Small intestine (tissue), 16 donors: ENCODE data around the gene NDST3. TPM values are rescaled to one million over a fixed set of nuclear protein-coding genes. Genes with fewer than 3 reads are reported as not detected.

ENCODE experiments used
- DNase-seq, 2 donors: peaks; one replicate each; pipeline versions ENCODE4 v3.0.0 to v3.0.0-alpha.2; 2013
- FAIRE-seq: peaks from 2 replicates; lab custom pipeline; 2012; peaks lifted over from hg19 to GRCh38; lab: Jason Lieb, UNC
- H3K27ac ChIP-seq, 3 donors: one replicate each; pipeline ENCODE4 v1.5.1; 2013; ENCODE audit warnings: low read length in 2 of 3, mild to moderate bottlenecking in 2 of 3, control low read depth in 1 of 3, inconsistent platforms in 1 of 3, low read depth in 1 of 3, moderate library complexity in 1 of 3
- H3K27me3 ChIP-seq, 3 donors: one replicate each; pipeline ENCODE4 v1.6.1; 2013; ENCODE audit warnings: low read length in 3 of 3, inconsistent platforms in 1 of 3; ENCODE audit not compliant: control insufficient read depth in 3 of 3, insufficient read depth in 3 of 3
- H3K36me3 ChIP-seq, 3 donors: one replicate each; pipeline ENCODE4 v1.6.1; 2013; ENCODE audit warnings: low read length in 3 of 3, inconsistent platforms in 1 of 3, low read depth in 1 of 3, mild to moderate bottlenecking in 1 of 3, moderate library complexity in 1 of 3; ENCODE audit not compliant: control insufficient read depth in 3 of 3, insufficient read depth in 2 of 3
- H3K4me1 ChIP-seq, 3 donors: one replicate each; pipeline ENCODE4 v1.6.1; 2013; ENCODE audit warnings: low read length in 2 of 3, inconsistent platforms in 1 of 3, low read depth in 1 of 3, mild to moderate bottlenecking in 1 of 3, moderate library complexity in 1 of 3; ENCODE audit not compliant: control insufficient read depth in 3 of 3, insufficient read depth in 2 of 3
- H3K4me3 ChIP-seq, 3 donors: one replicate each; pipeline ENCODE4 v1.5.1; 2013; ENCODE audit warnings: low read length in 3 of 3, control low read depth in 1 of 3, inconsistent platforms in 1 of 3, low read depth in 1 of 3, mild to moderate bottlenecking in 1 of 3, moderate library complexity in 1 of 3
- H3K9me3 ChIP-seq, 2 donors: one replicate each; pipeline ENCODE4 v1.6.1; 2013; ENCODE audit warnings: low read depth in 1 of 2, low read length in 1 of 2; ENCODE audit not compliant: control insufficient read depth in 2 of 2, insufficient read depth in 1 of 2
- WGBS, 3 donors: extraction: QIAGEN DNeasy Blood & Tissue Kit; methylation state at CpG; one replicate each; pipeline ENCODE4 v1.1.7; 2013; 5-methylcytosine and 5-hydroxymethylcytosine counted together
- long read RNA-seq, 10 donors: transcript quantifications; one replicate each; lab custom pipeline, GENCODE V29; 2026
- polyA plus RNA-seq, 4 donors: library from polyadenylated mRNA; stranded (reverse) in 3 of 4; unstranded in 1 of 4; fragments of 200-250 nt in 3 of 4; fragments of 120-200 nt in 1 of 4; gene quantifications; one replicate each; pipeline versions ENCODE4 v1.2.1 to v1.2.3, GENCODE V29; 2013
- donor health status: healthy with polysubstance abuse.
- donor health status: control.
- donor health status: control.
- donor health status: Bipolar disorder and iron deficiency.
- donor health status: healthy.

The NDST3 gene
- under 1 TPM in 2 of 4 donors, not detected in 2; 0.07 to 0.77 TPM for polyA plus RNA-seq
- long read RNA-seq, donor 1, result 0 reads
- long read RNA-seq, donor 2, result 0 reads
- long read RNA-seq, donor 3, result 0 reads
- long read RNA-seq, donor 4, result 0 reads
- long read RNA-seq, donor 5, result 0 reads
- long read RNA-seq, donor 6, result 0 reads
- long read RNA-seq, donor 7, result 0 reads
- long read RNA-seq, donor 8, result 0 reads
- long read RNA-seq, donor 9, result 0 reads
- long read RNA-seq, donor 10, result 0 reads

DNA sequence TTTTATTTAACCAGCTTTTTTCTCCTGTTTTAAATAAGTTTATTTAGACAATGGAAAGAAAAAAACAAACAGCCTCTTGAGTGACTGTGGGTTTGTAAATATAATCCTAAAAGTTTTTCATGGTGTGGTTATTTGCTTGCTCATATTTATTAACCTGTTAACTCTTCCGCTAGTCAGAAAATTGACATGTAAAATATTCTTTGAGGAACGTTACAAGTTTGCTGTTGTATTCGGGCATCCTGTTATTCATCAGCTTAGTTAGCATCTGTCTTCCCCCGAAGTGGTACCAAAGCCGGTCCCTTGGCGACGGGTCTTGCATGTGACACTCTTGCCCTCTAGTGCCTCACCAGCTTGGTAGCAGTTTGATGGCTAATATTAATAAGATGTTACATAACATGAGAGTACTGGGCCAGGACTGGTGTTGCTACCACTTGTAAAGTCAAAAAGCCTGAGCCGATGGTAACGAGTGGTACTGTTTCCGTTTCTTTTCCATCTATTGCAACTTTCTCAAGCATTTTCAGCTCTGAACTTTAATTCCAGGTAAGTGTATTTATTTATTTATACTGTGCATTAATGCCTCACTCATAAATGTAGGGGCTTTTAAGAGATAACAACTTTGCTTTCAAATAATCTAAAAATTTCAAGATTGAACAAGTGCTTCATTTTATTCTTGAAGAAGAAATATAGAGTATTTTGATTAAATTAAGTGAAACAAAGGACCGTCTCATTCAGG, at the start of gene NDST3:
TSS of gene NDST3 (plus strand) at position 434 of the 733 bp plus-strand sequence. CDS start 19,425 bp downstream, outside the sequence.
- 18 to 22% (median 20%) methylated on average over 11 of the region's 11 CpGs for WGBS, 3 donors
- DNase-seq (peak; percentile 36 to 41), FAIRE-seq (no peak)
- peaks cover 0 to 22% (median 5%) of the 10 kb centered on the region in 3 donors for H3K27me3 ChIP-seq
- no peak within 1 kb of the TSS for H3K27ac ChIP-seq
- no peaks in the 10 kb centered on the region for H3K9me3 ChIP-seq
- H3K36me3 ChIP-seq, result no peaks in the 10 kb centered on the region
- peak within 1 kb of the TSS; percentile 12 to 55 (median 42) for H3K4me3 ChIP-seq
- H3K4me1 ChIP-seq, result no peaks in the 10 kb centered on the region

DNA sequence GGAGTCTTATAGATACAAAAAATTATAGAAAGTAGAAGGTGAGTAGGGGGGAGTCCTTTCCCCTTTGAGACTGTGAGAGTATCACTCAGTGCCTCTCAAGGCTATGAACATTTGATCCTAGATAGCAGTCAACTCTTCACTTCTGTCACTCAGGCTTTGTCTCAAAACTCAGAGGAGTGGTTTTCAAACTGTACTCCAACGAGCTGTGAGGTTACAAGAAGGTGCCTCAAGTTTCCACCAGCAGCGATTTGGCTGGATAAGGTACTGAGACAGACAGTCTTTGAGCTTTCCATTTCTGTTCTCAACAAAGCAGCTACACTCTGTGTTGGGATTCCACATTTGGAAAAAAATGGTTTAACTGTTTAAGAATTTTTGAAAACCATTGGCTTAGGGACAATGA, 48.0 kb upstream of the NDST3 start:
- no peak for FAIRE-seq

DNA sequence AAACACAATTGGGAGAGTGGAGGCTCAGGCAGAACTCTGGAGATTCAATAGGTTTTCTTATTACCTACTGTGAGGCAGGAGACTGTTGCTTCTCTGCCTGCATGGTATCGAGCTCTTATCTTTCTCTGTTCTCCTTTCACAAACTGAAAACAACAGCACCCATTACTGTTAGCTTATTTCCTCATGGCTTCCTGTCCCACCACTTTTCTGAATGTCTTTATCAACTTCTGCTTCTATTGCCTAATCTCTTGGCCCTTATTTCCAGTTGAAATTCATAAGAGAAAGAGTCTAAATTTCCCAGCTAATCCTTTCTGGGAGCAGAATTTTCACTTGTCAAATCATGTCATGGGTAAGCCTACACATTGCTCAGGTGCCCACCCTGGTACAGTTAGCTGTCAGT, 46.8 kb upstream of the NDST3 start:
- H3K9me3 ChIP-seq, result no peaks in the 10 kb centered on the region
- H3K4me1 ChIP-seq, result no peaks in the 10 kb centered on the region
- no peak overlapping the region for H3K27ac ChIP-seq
- no peak overlapping the region for H3K4me3 ChIP-seq
- WGBS, 3 donors, result 12 to 43% (median 14%) methylated on average over 1 of the region's 1 CpG
- DNase-seq (no peak), FAIRE-seq (no peak)
- no peaks in the 10 kb centered on the region for H3K36me3 ChIP-seq
- no peaks in the 10 kb centered on the region for H3K27me3 ChIP-seq

More for the DNA sequence above, 48.0 kb upstream of the NDST3 start:
- 36 to 64% (median 41%) methylated on average over 2 of the region's 2 CpGs for WGBS, 3 donors
- no peaks in the 10 kb centered on the region for H3K9me3 ChIP-seq
- H3K27me3 ChIP-seq, result no peaks in the 10 kb centered on the region
- H3K4me1 ChIP-seq, result no peaks in the 10 kb centered on the region
- H3K27ac ChIP-seq, result no peak overlapping the region
- no peak overlapping the region for H3K4me3 ChIP-seq
- H3K36me3 ChIP-seq, result no peaks in the 10 kb centered on the region
- no peak for DNase-seq

DNA sequence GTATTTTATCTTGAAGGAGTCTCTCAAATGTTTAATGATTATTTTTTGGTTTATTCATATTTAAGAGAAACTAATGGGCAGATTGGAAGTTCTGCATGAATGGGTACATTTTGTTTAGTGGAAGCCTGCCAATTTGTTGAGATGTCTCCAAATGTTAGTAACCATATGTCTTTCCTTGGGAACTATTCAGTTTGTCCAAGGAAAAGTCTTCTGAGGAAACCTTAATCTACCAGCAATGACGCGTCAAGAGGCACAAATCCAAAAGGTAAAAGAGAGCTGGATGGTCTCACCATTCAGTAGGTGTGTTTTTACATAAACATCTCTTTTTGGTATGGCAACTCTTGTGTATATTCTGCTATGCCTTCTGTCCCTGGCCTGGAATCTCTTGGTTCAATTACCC, 37.4 kb upstream of the NDST3 start:
- Histone ChIP-seq H3K27me3 (no peaks in the 10 kb centered on the region), H3K4me3 (no peak overlapping the region), H3K36me3 (no peaks in the 10 kb centered on the region), H3K4me1 (no peaks in the 10 kb centered on the region), H3K9me3 (no peaks in the 10 kb centered on the region), H3K27ac (no peak overlapping the region)
- FAIRE-seq (no peak), DNase-seq (no peak)
- 91 to 95% (median 93%) methylated on average over 2 of the region's 2 CpGs for WGBS, 3 donors

DNA sequence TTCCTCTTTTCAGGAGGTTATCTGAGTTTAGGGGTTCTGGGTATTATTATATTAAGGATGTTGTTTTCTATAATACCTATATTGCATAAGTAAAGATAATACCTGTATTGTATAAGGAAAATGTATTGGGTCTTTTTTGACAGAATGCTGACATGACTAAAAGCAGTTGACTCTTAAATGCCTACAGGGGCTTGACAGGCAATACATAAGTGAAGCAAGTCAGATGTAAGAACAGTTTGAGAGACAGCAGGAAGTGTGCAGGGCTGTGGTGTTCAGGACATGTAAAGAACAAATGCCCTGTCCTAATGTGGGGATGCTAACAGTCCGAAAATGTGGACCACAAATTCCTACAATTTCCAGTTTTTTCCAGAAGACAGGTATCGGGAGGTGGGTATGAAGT, 30.2 kb upstream of the NDST3 start:
- Histone ChIP-seq H3K9me3 (no peaks in the 10 kb centered on the region), H3K36me3 (no peaks in the 10 kb centered on the region), H3K27ac (no peak overlapping the region), H3K4me3 (no peak overlapping the region), H3K4me1 (no peaks in the 10 kb centered on the region), H3K27me3 (no peaks in the 10 kb centered on the region)
- DNase-seq (no peak), FAIRE-seq (no peak)
- 80 to 88% (median 87%) methylated on average over 2 of the region's 2 CpGs for WGBS, 3 donors

DNA sequence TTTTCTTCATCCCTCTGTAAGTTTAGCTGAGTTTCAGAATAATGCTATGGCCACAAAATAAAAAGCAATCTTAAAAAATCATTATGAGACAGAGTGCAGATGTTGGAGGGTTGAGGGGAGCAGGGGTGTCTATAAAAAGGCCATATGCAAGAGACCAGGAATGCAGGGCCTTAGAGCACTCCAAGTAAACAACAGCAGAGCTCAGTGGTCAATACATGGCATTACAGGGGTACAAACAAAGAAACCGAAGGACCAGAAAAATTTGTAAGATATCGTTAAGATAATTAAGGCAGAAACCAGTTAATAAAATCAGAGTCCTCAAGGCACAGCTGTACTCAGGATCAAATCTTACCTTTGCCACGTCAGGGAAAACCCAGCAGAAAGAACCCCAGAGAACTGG, 28.4 kb upstream of the NDST3 start:
- Histone ChIP-seq H3K9me3 (no peaks in the 10 kb centered on the region), H3K4me1 (no peaks in the 10 kb centered on the region), H3K4me3 (no peak overlapping the region), H3K27ac (no peak overlapping the region), H3K27me3 (no peaks in the 10 kb centered on the region), H3K36me3 (no peaks in the 10 kb centered on the region)
- WGBS, 3 donors, result 73 to 80% (median 74%) methylated on average over 3 of the region's 3 CpGs
- FAIRE-seq, result no peak
- DNase-seq, result no peak

DNA sequence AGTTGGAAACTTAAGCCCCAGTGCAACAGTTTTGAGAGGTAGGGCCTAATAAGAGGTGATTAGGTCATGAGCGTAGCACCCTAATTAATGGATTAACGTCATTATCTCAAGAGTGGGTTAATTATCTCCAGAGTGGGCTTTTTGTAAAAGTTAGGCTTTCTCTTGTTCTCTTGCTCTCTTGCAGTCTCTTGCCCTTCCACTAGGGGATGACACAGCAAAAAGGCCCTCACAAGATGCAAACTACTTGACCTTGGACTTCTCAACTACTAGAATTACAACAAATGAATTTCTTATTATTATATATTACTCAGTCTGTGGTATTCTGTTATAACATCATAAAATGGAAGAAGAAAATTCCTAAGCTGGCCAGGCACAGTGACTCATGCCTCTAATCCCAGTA, 22.1 kb upstream of the NDST3 start:
- no peak for FAIRE-seq
- 53 to 69% (median 58%) methylated on average over 2 of the region's 2 CpGs for WGBS, 3 donors
- Histone ChIP-seq H3K36me3 (no peaks in the 10 kb centered on the region), H3K4me1 (no peaks in the 10 kb centered on the region), H3K27ac (no peak overlapping the region), H3K27me3 (no peaks in the 10 kb centered on the region), H3K4me3 (no peak overlapping the region), H3K9me3 (no peaks in the 10 kb centered on the region)
- DNase-seq, result no peak

DNA sequence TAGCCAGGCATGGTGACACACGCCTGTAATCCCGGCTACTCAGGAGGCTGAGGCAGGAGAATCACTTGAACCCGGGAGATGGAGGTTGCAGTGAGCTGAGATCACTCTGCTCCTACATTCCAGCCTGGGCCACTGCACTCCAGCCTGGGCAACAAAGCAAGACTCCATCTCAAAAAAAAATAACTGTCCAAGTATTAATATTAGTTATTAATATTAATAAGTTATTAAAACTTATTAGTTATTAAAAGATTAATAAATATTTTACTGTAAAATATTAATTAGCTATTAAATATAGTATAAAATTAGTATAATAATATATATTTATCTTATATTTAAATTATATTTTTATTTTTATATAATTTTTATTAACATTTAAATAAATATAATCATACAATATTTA, 19.5 kb upstream of the NDST3 start:
- no peak overlapping the region for H3K4me3 ChIP-seq
- DNase-seq (no peak), FAIRE-seq (peak; percentile 99)
- no peaks in the 10 kb centered on the region for H3K4me1 ChIP-seq
- no peaks in the 10 kb centered on the region for H3K36me3 ChIP-seq
- no peaks in the 10 kb centered on the region for H3K27me3 ChIP-seq
- no peak overlapping the region for H3K27ac ChIP-seq
- 89 to 95% (median 92%) methylated on average over 3 of the region's 3 CpGs for WGBS, 3 donors
- H3K9me3 ChIP-seq, result no peaks in the 10 kb centered on the region
